Thoracic aorta (tissue), 2 donors: Measurements from ENCODE around the gene KCNB1. TPM values are rescaled to one million over a fixed set of nuclear protein-coding genes. Genes with fewer than 3 reads are reported as not detected.

Experiments
- ATAC-seq: fragments of 150-250 bp; one replicate; pipeline ENCODE4 v1.8.0; 2017; ENCODE audit warnings: low read depth; ENCODE audit not compliant: insufficient number of reproducible peaks, low FRiP score
- DNase-seq: peaks from one replicate; pipeline ENCODE4 v3.0.0-alpha.2; 2020; ENCODE audit warnings: low spot score
- H3K27ac ChIP-seq, 2 donors: fragments of 200-600 bp; sonication (generic); 1 replicate in 1 of 2; 2 replicates in 1 of 2; pipeline ENCODE4 v1.5.1; 2016; ENCODE audit warnings: mild to moderate bottlenecking in 2 of 2, moderate library complexity in 2 of 2
- H3K27me3 ChIP-seq: fragments of 200-600 bp; sonication (generic); replicated peaks from 2 replicates; pipeline ENCODE4 v1.6.0; 2016; ENCODE audit warnings: mild to moderate bottlenecking; ENCODE audit not compliant: insufficient read depth
- H3K36me3 ChIP-seq: fragments of 200-600 bp; sonication (generic); one replicate; pipeline ENCODE4 v1.5.1; 2016
- H3K4me1 ChIP-seq, 2 donors: fragments of 200-600 bp; sonication (generic); 1 replicate in 1 of 2; 2 replicates in 1 of 2; pipeline versions ENCODE4 v1.5.1 to v1.6.0; 2016; ENCODE audit warnings: low read depth in 2 of 2, mild to moderate bottlenecking in 1 of 2; ENCODE audit not compliant: control insufficient read depth in 1 of 2
- H3K4me3 ChIP-seq: fragments of 200-600 bp; sonication (generic); 2 replicates; pipeline ENCODE4 v1.5.1; 2016; ENCODE audit warnings: mild to moderate bottlenecking
- H3K9me3 ChIP-seq: fragments of 200-600 bp; sonication (generic); 2 replicates; pipeline ENCODE4 v1.5.1; 2016
- total RNA-seq, 2 donors: library from RNA; depleted of rRNA; stranded (reverse); fragments of >200 nt; gene quantifications; one replicate each; pipeline versions ENCODE4 v1.1.0 to v1.2.3, GENCODE V29; 2016
- TF ChIP-seq, protein P1 (sequence below): fragments of 200-600 bp; sonication (generic); IDR thresholded peaks from one replicate; pipeline ENCODE4 v1.5.1; 2019; ENCODE audit warnings: antibody characterized with exemption

The KCNB1 gene
- total RNA-seq, 2 donors from 2014 or later = 1.4 to 2.3 TPM

DNA sequence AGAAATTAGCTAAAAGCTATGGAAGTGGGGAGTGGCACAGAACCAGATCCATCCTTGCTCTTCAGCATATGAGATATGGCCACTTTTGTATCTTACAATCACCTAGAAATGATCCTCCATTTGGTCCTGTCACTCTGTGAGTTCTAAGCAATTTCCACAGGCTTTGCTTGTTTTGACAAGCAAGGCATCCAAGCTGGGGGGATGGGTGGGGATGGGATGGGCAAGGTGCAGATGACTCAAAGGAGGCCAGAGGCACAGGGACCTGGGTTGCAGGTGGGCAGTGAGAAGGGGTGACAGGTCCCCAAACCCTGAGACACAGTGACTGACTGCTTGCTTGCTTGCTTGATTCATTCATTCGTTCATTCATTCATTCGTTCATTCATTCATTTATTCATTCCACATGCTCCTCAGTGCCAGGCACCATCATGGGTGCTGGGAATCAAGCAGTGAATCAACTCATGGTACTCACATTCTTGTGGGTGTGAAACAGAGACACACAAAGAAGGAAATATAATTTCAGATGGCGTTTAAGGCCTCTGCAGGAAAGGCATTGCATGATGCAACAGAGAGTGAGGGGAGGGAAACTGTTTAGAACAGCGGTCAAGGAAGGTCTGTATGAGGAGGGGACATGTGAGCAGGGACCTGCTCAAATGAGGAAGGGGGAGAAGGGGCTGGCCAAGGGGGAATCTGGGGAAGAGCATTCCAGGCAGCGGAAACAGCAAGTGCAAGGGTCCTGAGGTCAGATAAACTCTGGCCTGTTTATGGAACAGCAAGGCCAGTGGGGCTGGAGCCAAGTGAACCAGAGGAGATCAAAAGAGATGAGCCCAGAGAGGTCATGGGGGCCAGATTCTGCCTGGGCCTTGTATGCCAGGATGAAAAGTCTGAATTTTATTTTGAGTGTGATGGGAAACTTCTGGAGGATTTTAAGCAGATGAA, 3.4 kb downstream of the KCNB1 start:
- no peak overlapping the region for H3K27ac ChIP-seq
- H3K4me1 ChIP-seq = peaks cover 9 to 10% of the 10 kb centered on the region in 2 donors
- H3K4me3 ChIP-seq = no peak overlapping the region
- H3K36me3 ChIP-seq = no peaks in the 10 kb centered on the region
- TF ChIP-seq, protein P1, sequence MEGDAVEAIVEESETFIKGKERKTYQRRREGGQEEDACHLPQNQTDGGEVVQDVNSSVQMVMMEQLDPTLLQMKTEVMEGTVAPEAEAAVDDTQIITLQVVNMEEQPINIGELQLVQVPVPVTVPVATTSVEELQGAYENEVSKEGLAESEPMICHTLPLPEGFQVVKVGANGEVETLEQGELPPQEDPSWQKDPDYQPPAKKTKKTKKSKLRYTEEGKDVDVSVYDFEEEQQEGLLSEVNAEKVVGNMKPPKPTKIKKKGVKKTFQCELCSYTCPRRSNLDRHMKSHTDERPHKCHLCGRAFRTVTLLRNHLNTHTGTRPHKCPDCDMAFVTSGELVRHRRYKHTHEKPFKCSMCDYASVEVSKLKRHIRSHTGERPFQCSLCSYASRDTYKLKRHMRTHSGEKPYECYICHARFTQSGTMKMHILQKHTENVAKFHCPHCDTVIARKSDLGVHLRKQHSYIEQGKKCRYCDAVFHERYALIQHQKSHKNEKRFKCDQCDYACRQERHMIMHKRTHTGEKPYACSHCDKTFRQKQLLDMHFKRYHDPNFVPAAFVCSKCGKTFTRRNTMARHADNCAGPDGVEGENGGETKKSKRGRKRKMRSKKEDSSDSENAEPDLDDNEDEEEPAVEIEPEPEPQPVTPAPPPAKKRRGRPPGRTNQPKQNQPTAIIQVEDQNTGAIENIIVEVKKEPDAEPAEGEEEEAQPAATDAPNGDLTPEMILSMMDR = no peak
- no peak for DNase-seq
- ATAC-seq = no peak
- no peaks in the 10 kb centered on the region for H3K27me3 ChIP-seq
- no peaks in the 10 kb centered on the region for H3K9me3 ChIP-seq

DNA sequence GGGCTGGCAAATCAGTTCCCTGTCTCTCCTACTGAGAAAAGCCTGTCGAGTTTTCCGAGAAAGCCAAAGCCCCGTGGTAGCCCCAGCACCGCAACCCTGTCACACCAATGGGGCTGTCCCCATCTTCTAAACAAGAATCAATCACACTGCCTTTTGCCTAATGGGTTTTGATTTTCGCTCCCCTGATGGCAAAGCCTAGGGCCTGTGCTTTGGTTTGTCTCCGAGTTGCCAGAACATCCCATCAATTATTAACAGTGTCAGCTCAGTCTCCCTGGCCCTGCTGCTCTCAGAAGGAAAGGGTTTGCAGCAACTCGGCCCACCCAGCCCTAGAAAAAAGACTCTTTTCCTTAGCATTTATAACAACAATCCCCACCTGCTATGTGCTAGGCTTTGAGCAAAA, 4.2 kb downstream of the KCNB1 start:
- ATAC-seq (no peak), DNase-seq (no peak)
- H3K4me1 ChIP-seq = peaks cover 4 to 7% of the 10 kb centered on the region in 2 donors
- H3K27me3 ChIP-seq = no peaks in the 10 kb centered on the region
- H3K4me3 ChIP-seq = no peak overlapping the region
- TF ChIP-seq, protein P1 = no peak
- no peaks in the 10 kb centered on the region for H3K36me3 ChIP-seq
- H3K9me3 ChIP-seq = no peaks in the 10 kb centered on the region
- H3K27ac ChIP-seq = no peak overlapping the region

DNA sequence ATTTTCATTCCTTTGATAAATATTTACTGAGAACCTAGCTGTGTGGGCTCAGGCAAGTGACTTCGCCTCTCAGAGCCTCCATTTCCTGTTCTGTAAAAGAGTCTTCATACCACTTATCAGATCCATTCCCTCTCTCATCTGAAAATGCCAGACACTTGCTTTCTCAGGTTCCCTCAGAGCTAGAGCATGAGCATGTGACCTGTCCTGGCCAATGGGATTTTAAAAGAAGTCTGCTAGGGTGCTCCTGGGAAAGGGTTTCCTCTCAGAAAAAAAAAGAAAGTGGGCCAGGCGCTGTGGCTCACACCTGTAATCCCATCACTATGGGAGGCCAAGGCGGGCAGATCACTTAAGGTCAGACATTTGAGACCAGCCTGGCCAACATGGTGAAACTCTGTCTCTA, 5.3 kb downstream of the KCNB1 start:
- H3K27ac ChIP-seq = no peak overlapping the region
- DNase-seq (no peak), ATAC-seq (no peak)
- H3K27me3 ChIP-seq = no peaks in the 10 kb centered on the region
- H3K36me3 ChIP-seq = no peaks in the 10 kb centered on the region
- H3K4me3 ChIP-seq = no peak overlapping the region
- TF ChIP-seq, protein P1 = no peak
- no peaks in the 10 kb centered on the region for H3K9me3 ChIP-seq
- no peaks in the 10 kb centered on the region for H3K4me1 ChIP-seq

DNA sequence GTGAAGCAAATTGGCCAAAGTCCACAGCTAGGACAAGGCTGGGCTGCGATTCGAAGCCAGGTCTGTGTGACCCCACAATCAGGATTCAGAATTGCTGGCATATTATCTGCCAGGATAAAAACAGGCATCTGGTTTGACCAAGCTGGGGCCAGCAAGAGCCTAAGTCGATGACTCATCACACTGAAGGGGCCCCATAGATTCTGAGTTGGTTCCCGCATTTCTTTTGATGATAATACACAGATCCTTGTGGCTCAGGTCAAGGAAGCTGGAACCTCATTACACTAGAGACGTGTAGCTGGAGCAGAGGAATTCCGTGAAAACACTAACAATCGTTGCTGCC, 6.5 kb downstream of the KCNB1 start:
- H3K27ac ChIP-seq = no peak overlapping the region
- no peak for ATAC-seq
- no peak for DNase-seq
- no peak overlapping the region for H3K4me3 ChIP-seq
- no peaks in the 10 kb centered on the region for H3K27me3 ChIP-seq
- H3K4me1 ChIP-seq = no peaks in the 10 kb centered on the region
- no peaks in the 10 kb centered on the region for H3K9me3 ChIP-seq
- TF ChIP-seq, protein P1 = no peak
- no peaks in the 10 kb centered on the region for H3K36me3 ChIP-seq

DNA sequence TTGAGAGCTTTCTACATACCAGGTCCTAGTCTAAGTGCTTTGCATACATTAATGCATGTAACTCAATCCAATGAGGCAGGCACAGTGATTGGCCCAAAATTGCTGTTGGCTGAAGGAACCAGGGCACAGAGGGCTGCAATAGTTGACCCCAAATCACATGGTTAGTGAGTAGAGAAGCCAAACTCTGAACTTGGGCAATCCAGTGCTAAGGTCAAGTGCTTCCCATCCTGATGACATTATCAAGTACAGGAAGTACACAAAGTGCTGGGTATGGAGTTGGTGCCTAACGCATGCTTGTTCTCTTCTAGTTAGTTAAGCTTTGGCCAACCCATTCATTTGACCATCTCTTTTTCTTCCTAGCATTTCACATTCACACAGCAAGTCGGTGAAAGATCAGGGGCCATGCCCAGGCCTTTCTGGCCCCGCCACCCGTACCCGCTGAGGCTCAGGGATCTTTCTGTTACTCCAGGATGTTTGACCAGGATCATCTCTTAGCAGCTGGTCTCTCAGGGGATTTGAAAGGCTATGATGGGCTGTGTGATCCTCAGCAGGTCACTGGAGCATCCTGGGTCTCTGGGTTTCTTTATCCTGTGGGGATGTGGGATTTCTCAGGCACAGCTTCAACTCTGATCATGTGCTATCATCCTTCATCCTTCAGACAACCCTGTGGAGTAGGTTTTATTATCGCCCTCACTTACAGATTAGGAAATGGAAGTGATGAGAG, 7.0 kb downstream of the KCNB1 start:
- H3K36me3 ChIP-seq = no peaks in the 10 kb centered on the region
- H3K4me1 ChIP-seq = no peaks in the 10 kb centered on the region
- H3K27ac ChIP-seq = no peak overlapping the region
- ATAC-seq = no peak
- no peak for DNase-seq
- no peaks in the 10 kb centered on the region for H3K27me3 ChIP-seq
- no peaks in the 10 kb centered on the region for H3K9me3 ChIP-seq
- no peak overlapping the region for H3K4me3 ChIP-seq
- TF ChIP-seq, protein P1 = no peak
